Memory B cell (primary cell): ENCODE results near the gene CDX1.
A peak's percentile ranks its signal among the peaks of the same experiment; 100 is the strongest.

Experiments
- ATAC-seq: fragments of 150-1000 bp; cut with Tn5 transposase; 2 replicates; pipeline ENCODE4 v1.10.0; 2021; ENCODE audit warnings: low read depth, mild to moderate bottlenecking, moderate library complexity
- DNase-seq, 2 donors: peaks; one replicate each; pipeline ENCODE4 v3.0.0; 2022; ENCODE audit warnings: low spot score in 2 of 2
- H3K27ac Mint-ChIP-seq: one replicate; pipeline ENCODE4 v1.8.0; 2022; ENCODE audit warnings: mild to moderate bottlenecking, moderate library complexity, mixed read lengths
- H3K27me3 Mint-ChIP-seq: one replicate; pipeline ENCODE4 v1.8.0; 2022; ENCODE audit warnings: mixed read lengths
- H3K36me3 Mint-ChIP-seq: one replicate; pipeline ENCODE4 v1.8.0; 2022; ENCODE audit warnings: mild to moderate bottlenecking, mixed read lengths
- H3K4me1 Mint-ChIP-seq: one replicate; pipeline ENCODE4 v1.8.0; 2022; ENCODE audit warnings: mixed read lengths
- H3K4me3 Mint-ChIP-seq: one replicate; pipeline ENCODE4 v1.8.0; 2022; ENCODE audit warnings: mild to moderate bottlenecking, moderate library complexity, mixed read lengths
- H3K9me3 Mint-ChIP-seq: one replicate; pipeline ENCODE4 v1.8.0; 2022; ENCODE audit warnings: mixed read lengths

The CDX1 gene

GRCh38 chr5:150215979-150216944 is 49.7 kb downstream of the CDX1 start:
- DNase-seq (no peak), ATAC-seq (no peak)
- no peak overlapping the region for H3K4me3 Mint-ChIP-seq
- H3K36me3 Mint-ChIP-seq = no peaks in the 10 kb centered on the region
- peaks cover 4% of the 10 kb centered on the region for H3K4me1 Mint-ChIP-seq
- H3K9me3 Mint-ChIP-seq = no peaks in the 10 kb centered on the region
- no peak overlapping the region for H3K27ac Mint-ChIP-seq
- peaks cover 11% of the 10 kb centered on the region for H3K27me3 Mint-ChIP-seq

GRCh38 chr5:150217038-150217437 is 50.5 kb downstream of the CDX1 start:
- Mint-ChIP-seq H3K36me3 (no peaks in the 10 kb centered on the region), H3K4me1 (peaks cover 4% of the 10 kb centered on the region), H3K9me3 (no peaks in the 10 kb centered on the region), H3K27ac (no peak overlapping the region), H3K27me3 (peaks cover 10% of the 10 kb centered on the region), H3K4me3 (no peak overlapping the region)
- DNase-seq (no peak), ATAC-seq (no peak)

- H3K27ac Mint-ChIP-seq = no peak overlapping the region
- H3K27me3 Mint-ChIP-seq = peaks cover 7% of the 10 kb centered on the region
- peak; percentile 79 to 84 for DNase-seq
- H3K4me3 Mint-ChIP-seq = no peak overlapping the region
- H3K4me1 Mint-ChIP-seq = peaks cover 4% of the 10 kb centered on the region
- ATAC-seq = peak; percentile 95
- no peaks in the 10 kb centered on the region for H3K36me3 Mint-ChIP-seq
- H3K9me3 Mint-ChIP-seq = no peaks in the 10 kb centered on the region
These were observed 51.5 kb downstream of the CDX1 start for GRCh38 chr5:150217873-150218692.

- H3K9me3 Mint-ChIP-seq = no peaks in the 10 kb centered on the region
- no peaks in the 10 kb centered on the region for H3K36me3 Mint-ChIP-seq
- no peak for DNase-seq
- no peak overlapping the region for H3K4me3 Mint-ChIP-seq
- H3K27ac Mint-ChIP-seq = no peak overlapping the region
- H3K27me3 Mint-ChIP-seq = peaks cover 7% of the 10 kb centered on the region
- peaks cover 4% of the 10 kb centered on the region for H3K4me1 Mint-ChIP-seq
- no peak for ATAC-seq
These were observed 52.1 kb downstream of the CDX1 start for GRCh38 chr5:150218693-150219035.

GRCh38 chr5:150219142-150219541 is 52.6 kb downstream of the CDX1 start:
- DNase-seq (no peak), ATAC-seq (no peak)
- Mint-ChIP-seq H3K4me1 (peaks cover 4% of the 10 kb centered on the region), H3K9me3 (no peaks in the 10 kb centered on the region), H3K36me3 (no peaks in the 10 kb centered on the region), H3K27ac (no peak overlapping the region), H3K4me3 (no peak overlapping the region), H3K27me3 (peaks cover 7% of the 10 kb centered on the region)

GRCh38 chr5:150219861-150220260 is 53.3 kb downstream of the CDX1 start:
- Mint-ChIP-seq H3K4me1 (peaks cover 4% of the 10 kb centered on the region), H3K36me3 (no peaks in the 10 kb centered on the region), H3K27ac (no peak overlapping the region), H3K27me3 (peaks cover 7% of the 10 kb centered on the region), H3K9me3 (no peaks in the 10 kb centered on the region), H3K4me3 (no peak overlapping the region)
- DNase-seq (no peak), ATAC-seq (no peak)

GRCh38 chr5:150221471-150221870 is 54.9 kb downstream of the CDX1 start:
- Mint-ChIP-seq H3K36me3 (no peaks in the 10 kb centered on the region), H3K27me3 (peaks cover 7% of the 10 kb centered on the region), H3K4me3 (no peak overlapping the region), H3K27ac (no peak overlapping the region), H3K9me3 (no peaks in the 10 kb centered on the region), H3K4me1 (peaks cover 4% of the 10 kb centered on the region)
- no peak for ATAC-seq
- no peak for DNase-seq

- no peaks in the 10 kb centered on the region for H3K9me3 Mint-ChIP-seq
- no peak overlapping the region for H3K27ac Mint-ChIP-seq
- H3K36me3 Mint-ChIP-seq = no peaks in the 10 kb centered on the region
- DNase-seq (no peak), ATAC-seq (no peak)
- H3K4me1 Mint-ChIP-seq = peaks cover 2% of the 10 kb centered on the region
- H3K27me3 Mint-ChIP-seq = no peaks in the 10 kb centered on the region
- no peak overlapping the region for H3K4me3 Mint-ChIP-seq
These were observed 56.3 kb downstream of the CDX1 start for GRCh38 chr5:150222906-150223305.

GRCh38 chr5:150223474-150223873 is 56.9 kb downstream of the CDX1 start:
- Mint-ChIP-seq H3K36me3 (no peaks in the 10 kb centered on the region), H3K27me3 (no peaks in the 10 kb centered on the region), H3K27ac (no peak overlapping the region), H3K9me3 (no peaks in the 10 kb centered on the region), H3K4me3 (no peak overlapping the region), H3K4me1 (no peaks in the 10 kb centered on the region)
- no peak for DNase-seq
- ATAC-seq = no peak

GRCh38 chr5:150224483-150225027 is 58.0 kb downstream of the CDX1 start:
- Mint-ChIP-seq H3K9me3 (no peaks in the 10 kb centered on the region), H3K4me1 (no peaks in the 10 kb centered on the region), H3K27me3 (no peaks in the 10 kb centered on the region), H3K4me3 (no peak overlapping the region), H3K27ac (no peak overlapping the region), H3K36me3 (no peaks in the 10 kb centered on the region)
- DNase-seq (no peak), ATAC-seq (no peak)

- Mint-ChIP-seq H3K27ac (no peak overlapping the region), H3K36me3 (no peaks in the 10 kb centered on the region), H3K4me3 (no peak overlapping the region), H3K4me1 (no peaks in the 10 kb centered on the region), H3K9me3 (no peaks in the 10 kb centered on the region), H3K27me3 (no peaks in the 10 kb centered on the region)
- DNase-seq = no peak
- ATAC-seq = no peak
These were observed 60.5 kb downstream of the CDX1 start for GRCh38 chr5:150227036-150227435.

- no peak overlapping the region for H3K27ac Mint-ChIP-seq
- H3K36me3 Mint-ChIP-seq = no peaks in the 10 kb centered on the region
- DNase-seq = no peak
- H3K4me1 Mint-ChIP-seq = no peaks in the 10 kb centered on the region
- no peak overlapping the region for H3K4me3 Mint-ChIP-seq
- no peaks in the 10 kb centered on the region for H3K9me3 Mint-ChIP-seq
- no peak for ATAC-seq
- H3K27me3 Mint-ChIP-seq = no peaks in the 10 kb centered on the region
These were observed 61.2 kb downstream of the CDX1 start for GRCh38 chr5:150227606-150228273.

- H3K27ac Mint-ChIP-seq = no peak overlapping the region
- H3K4me3 Mint-ChIP-seq = no peak overlapping the region
- H3K27me3 Mint-ChIP-seq = no peaks in the 10 kb centered on the region
These were observed 63.0 kb downstream of the CDX1 start for GRCh38 chr5:150229571-150229970.

GRCh38 chr5:150230842-150231241 is 64.3 kb downstream of the CDX1 start:
- Mint-ChIP-seq H3K27me3 (no peaks in the 10 kb centered on the region), H3K27ac (no peak overlapping the region), H3K9me3 (no peaks in the 10 kb centered on the region), H3K4me1 (peaks cover 4% of the 10 kb centered on the region), H3K36me3 (no peaks in the 10 kb centered on the region), H3K4me3 (no peak overlapping the region)
- DNase-seq (no peak), ATAC-seq (no peak)

More at GRCh38 chr5:150229571-150229970, 63.0 kb downstream of the CDX1 start:
- no peaks in the 10 kb centered on the region for H3K9me3 Mint-ChIP-seq
- ATAC-seq (no peak), DNase-seq (no peak)
- no peaks in the 10 kb centered on the region for H3K36me3 Mint-ChIP-seq
- peaks cover under 1% of the 10 kb centered on the region for H3K4me1 Mint-ChIP-seq
